GM21526 (cell line): Measurements from ENCODE around the gene PIK3C2G.
"Not testable (repeated sequence)": the region's sequence is repeated elsewhere in the genome, so short reads cannot be mapped to it uniquely, and the experiment has no call there.

ENCODE experiments used
- ATAC-seq: cut with Tn5 transposase; IDR thresholded peaks from one replicate; pipeline ENCODE4 v1.9.1; 2021; ENCODE audit warnings: moderate library complexity; ENCODE audit not compliant: unreplicated experiment, low FRiP score

Gene PIK3C2G

DNA sequence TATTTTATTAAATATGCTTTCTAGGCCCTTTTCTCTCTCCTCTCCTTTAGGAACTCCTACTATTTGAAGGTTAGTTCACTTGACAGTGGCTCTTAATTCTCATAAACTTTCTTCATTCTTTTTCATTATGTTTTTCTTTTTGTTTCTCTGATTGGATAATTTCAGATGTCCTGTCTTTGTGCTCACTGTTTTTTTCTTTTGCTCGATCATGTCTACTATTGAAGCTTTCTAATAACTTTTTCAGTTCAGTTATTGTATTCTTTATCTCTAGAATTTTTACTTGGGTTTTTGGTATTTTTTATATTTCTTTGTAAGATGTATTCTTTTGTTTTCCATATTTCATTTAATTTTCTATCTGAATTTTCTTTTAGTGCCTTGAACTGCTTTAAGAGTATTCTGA lies 261.5 kb downstream of the PIK3C2G start:
- ATAC-seq: no peak

DNA sequence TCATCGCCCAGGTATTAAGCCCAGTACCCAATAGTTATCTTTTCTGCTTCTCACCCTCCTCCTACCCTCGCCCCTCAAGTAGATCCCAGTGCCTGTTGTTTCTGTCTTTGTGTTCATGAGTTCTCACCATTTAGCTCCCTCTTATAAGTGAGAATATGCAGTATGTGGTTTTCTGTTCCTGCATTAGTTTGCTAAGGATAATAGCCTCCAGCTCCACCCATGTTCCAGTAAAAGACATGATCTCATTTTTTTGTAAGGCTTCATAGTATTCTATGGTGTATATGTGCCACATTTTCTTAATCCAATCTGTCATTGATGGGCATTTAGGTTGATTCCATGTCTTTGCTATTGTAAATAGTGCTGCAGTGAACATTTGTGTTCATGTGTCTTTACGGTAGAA lies 281.2 kb downstream of the PIK3C2G start:
- not testable (repeated sequence) for ATAC-seq

DNA sequence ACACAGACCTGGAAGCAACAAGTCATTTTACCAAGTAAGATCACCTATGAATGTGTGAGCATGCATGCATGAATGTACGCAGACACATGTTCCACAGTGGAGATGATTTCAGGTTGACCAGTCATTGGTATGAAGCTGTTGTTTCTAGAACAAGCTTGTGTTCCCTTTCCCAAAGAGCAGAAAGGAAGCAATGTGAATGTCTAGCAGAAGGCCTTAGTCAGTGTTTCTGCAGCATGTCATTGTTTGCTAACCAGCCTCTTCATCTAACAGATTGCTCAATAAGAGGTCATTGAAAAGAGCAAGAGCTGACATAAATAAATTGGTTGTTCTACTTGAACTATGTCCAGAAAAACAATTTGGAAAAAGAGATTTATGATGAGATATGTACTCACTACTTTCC lies 285.1 kb downstream of the PIK3C2G start:
- ATAC-seq: no peak

DNA sequence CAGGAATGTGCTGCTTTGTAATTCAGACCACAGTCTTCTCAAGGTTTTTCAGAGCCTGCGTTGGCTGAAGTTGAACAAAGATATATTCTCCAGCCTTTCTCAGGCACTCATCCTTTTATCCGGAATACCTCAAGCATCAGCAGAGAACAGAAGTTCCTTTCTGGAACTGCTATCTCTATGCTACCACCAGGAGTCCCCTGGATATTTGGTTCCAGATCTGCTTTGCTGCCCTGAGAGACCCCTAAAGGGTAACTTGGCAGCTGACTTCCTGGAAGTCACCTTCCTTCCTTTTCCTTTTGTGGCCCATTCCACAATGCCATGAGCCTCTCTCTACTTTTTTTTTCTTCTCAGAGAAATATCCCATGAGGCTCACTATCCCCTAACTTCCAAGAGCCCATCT lies 288.3 kb downstream of the PIK3C2G start:
- ATAC-seq: no peak

DNA sequence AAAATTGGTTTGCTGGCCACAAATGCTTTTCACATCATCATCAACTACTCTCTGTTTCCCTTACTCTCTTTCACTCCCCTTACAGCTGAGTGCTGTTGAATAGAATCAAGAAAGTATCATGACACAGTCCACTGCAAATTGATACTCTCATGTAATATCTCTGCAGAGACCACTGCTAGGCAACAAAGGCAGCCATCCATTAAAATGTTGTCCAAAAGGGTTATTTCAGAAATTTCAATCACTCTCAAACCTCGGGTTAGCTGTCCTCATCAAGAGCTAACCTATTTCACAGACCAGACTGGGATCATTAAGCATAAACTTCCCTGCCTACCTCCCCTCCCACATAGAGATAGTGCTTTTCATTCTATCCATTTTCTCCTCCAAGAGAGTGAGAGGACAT lies 289.8 kb downstream of the PIK3C2G start:
- ATAC-seq: no peak

DNA sequence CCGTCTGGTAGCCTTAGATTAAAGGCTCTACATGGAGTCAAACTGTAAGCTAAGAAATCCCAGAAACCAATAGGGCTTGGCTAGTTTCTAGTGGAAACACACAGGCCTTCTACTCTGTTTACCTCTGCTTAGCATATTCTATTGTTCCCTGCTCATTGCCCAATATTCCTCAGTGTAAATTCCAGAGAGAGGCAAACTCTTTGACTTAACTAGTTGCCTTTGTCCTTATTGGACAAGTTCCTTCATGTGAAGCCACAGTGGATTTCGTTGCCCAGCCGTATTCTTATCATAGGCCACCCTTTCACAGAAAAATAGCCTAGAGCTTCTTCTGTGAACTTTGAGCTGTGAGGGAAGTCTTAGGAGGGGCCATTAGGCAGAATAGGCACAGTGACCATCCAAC lies 290.4 kb downstream of the PIK3C2G start:
- ATAC-seq: no peak

DNA sequence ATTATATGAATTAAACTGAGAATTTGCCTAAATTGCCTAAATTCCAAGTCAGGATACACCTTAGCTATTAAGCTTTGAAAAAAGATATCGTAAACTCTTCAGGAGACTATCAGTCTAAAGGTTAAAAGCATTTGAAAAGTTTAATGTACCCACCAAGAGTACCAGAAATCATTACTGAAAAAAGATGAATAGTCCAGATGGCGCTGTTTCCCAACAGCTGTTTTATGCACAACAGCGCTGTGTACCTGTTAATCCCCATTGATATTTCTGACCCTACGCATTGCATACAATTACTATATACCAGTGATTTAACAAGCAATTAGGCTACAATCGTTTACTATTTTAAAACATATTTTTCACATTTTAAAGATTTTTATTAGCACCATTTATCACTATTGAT lies 291.5 kb downstream of the PIK3C2G start:
- ATAC-seq: no peak

DNA sequence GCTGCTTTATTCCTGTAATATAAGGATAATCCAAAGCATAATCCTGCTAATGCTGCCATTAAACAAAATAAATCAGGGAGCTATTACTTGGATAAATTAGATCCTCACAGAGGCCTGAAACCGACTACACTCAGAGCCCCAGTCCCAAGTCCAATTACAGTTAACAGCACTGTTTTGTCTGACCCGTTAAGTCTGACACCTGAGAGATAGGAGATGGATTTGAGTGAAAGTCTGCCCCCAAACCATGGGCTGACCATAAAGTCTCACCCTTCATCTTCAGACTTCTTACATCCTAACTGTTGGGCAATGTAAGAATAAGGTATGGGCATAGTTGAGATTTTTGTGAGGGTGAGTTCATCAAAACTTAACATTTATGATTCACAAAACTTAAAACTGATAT lies 294.8 kb downstream of the PIK3C2G start:
- ATAC-seq: no peak

DNA sequence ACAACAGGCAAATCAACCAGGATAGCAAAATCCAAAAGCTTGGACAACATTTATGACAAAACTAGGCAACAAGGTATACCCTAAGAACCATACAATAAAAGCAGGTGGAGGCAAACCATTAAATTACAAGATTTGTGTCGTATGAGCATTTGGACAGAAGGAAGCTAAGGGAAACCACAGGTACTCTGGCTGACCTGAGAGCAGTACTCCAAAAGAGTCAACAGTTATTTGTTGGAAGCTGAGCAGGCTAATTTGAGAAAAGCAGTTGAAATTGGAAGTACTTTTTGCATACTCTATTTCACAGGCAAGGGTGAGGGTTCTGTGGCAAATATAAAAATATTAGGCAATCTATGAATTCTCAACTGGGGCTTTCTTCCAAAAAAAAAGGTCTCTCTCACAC lies 297.9 kb downstream of the PIK3C2G start:
- ATAC-seq: no peak

DNA sequence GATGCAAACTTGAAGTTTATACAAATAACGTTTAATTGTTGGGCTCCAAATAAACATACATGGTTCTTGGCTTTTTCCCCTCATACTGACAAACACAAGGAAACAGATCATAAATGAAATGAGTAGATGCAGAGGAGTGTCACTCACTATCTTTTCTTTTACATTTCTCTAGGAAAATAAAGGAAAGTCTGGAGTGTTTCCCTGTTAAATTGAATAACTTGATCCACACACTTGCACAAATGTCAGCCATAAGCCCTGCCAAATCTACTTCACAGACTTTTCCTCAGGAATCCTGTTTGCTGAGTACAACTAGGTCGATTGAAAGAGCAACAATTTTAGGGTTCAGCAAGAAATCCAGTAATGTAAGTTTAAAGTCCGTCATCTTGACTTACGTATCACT lies 301.2 kb downstream of the PIK3C2G start:
- ATAC-seq: no peak

DNA sequence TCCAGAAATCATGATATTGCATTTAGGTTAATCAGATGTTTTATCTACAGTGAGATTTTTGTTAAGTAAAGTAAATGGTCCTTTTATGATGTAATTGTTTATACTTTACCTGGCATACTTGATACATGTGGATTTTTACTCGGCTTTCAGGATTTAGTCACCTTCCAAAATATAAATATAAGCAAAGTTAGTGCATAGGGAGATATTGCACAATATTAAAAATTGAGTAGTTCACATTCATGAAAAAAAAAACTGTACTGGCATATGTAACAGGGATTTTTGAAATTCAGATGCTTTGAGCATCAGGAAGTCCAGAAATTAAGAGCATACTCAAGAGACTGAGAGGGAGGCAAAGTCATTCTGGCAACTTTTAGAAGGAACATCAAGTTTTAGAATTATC lies 303.0 kb downstream of the PIK3C2G start:
- no peak for ATAC-seq

DNA sequence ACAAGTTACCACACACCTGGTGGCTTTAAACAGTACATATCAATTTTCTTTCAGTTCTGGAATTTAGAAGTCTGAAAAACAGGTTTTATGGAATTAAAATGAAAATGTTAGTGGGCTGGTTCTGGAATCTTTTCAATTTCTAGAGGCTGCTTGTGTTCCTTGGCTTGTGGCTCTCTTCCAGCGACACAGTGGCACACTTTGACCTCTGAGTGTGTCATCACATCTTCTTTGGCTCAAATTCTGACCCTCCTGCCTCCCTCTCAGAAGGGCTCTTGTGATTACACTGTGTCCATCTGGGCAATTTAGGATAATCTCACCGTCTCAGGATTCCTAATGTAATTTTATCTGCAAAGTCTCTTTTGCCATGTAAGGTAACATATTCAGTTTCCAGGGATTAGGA lies 306.5 kb downstream of the PIK3C2G start:
- no peak for ATAC-seq

DNA sequence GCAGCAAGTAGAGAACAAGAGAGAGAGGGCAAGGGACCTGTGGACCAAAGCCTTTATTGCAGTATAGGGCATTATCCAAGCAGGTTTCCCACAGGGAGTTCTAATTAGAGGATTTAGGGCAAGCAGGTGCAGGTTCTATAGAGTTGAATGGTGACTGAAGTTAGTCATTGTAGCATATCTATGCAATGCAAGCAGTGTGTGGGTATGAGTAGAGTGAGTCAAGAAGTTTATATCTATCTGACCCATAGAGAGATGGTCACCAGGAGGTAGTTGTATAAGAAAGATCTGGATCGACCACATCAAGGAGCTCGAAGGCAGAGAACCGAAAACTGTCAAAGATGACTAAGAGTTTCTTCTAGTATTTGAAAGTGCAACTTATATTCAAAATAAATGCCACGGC lies 309.2 kb downstream of the PIK3C2G start:
- no peak for ATAC-seq

DNA sequence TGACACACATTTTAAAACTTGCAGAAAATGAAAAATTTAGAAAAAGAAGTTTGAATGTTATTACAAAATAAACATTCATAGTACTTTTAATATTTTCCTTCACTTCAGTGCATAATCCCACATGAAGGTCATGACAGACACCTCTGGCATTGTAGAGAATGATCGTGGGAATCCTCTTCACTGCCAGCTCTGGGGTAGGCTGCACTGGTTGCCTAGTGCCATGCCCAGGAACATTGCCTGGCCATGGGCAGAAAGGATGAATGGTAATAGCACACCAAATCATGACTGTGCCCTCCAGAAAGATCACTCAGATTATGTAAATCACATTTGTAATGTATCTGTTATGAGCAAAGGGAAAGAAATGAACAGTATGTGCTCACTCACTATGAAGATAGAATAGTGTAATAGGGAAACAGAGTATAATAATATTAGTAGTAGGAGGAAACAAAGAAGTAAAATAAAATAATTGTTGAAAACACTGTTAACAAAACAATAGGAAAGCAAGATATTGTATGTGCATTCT lies 314.8 kb downstream of the PIK3C2G start:
- ATAC-seq: no peak

DNA sequence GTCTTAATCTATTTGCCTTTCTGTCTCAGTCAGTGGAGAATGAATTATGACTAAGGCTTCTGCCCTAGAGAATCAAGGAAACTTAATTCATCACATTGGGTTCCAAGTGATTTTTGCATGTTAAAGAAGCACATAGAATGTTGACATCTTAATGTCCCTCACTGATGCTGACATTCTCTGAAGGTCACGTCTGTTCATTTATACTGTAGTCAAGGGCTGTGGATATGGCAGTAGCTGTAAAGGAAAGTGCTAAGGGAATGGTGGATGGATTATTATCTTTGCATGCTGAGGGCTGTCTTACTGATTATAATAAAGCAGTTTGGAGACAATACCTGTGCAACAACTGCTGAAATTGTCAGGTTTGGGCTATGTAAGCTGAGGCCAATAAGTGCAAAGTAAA lies 315.3 kb downstream of the PIK3C2G start:
- ATAC-seq: no peak

DNA sequence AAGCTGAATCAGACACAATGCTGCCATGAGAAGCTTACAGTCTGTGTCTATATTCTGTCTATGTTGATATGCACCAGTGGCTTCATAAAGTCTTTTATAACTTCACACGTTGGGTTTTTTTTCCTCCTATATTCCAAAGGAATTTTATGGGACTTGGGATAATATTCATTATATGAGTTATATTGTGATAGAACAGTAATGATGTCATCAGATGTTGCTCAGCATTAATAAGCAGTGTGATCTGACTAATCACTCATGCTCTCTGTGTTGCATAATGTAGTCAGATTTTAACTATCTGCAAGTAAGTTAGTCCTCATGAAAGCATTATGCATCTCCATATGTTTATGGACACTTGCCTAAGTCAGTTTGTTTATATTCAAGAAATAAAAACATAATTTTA lies 316.9 kb downstream of the PIK3C2G start:
- ATAC-seq: no peak

DNA sequence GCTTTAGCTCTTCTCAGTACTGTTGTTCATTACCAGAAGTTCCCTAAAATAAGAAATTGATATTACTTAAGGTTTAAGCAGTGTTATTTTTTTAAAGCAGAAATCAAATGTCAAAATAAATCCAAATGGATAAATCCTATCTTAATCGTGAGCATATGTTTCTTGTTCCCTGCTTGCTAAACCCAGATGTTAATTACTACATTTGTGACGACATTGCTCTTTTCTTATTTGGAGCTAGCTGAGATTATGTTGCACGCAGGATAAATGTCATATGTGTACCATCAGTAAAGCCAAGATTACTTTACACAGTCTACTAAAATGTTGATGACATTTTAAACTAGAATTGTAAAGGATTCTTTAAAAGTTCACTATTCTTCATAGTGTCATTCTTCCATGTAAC lies 319.0 kb downstream of the PIK3C2G start:
- no peak for ATAC-seq

DNA sequence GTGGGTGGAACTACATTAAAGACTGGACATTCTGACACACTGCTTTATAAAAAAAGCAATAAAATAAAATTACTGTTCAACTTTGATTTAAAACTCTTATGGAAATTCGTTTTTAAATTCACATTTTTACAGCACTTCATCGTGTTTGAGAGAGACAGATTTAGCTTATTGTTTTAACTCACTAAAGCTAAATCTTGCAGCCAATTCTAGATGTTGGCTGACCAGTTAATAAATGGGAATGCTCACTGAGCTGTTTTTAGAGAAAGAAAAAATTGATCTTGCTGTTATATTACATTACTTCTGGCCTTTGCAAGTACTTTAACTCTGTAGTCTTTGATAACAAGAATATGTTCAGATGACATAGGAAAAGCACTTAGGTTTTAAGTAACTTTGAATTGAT lies 319.4 kb downstream of the PIK3C2G start:
- no peak for ATAC-seq

DNA sequence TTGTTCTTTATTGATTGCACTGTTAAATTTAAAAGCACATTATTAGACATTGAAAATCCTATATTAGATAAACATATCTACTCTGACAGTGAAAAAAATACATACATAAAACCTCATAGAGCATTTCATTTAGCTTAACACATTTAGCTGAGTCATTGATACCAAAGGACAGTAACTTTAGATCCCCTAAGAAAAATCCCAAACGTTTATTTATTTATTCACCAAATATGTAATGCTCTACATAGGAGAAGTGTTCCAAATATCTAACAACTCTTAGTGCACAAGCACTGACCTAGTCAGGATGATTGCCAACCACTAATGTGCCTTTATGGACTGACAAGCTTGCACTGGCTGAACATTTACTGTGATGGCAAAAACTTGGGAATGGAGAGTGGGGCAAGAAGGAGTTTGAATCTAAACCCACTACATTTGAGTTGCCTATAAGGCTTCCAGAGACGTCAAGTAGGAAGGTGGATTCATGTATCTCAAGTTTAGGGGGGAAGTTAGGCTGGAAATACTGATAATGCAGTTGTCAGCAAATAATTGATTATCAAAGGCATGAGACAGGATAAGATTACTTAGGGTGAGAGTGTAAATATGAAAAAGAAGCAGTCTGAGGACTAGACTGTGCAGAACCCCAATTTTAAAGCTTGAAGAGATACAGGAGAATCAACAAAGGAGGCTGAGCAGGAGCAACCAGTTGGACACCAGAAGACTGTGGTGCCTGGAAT lies 320.1 kb downstream of the PIK3C2G start:
- no peak for ATAC-seq

DNA sequence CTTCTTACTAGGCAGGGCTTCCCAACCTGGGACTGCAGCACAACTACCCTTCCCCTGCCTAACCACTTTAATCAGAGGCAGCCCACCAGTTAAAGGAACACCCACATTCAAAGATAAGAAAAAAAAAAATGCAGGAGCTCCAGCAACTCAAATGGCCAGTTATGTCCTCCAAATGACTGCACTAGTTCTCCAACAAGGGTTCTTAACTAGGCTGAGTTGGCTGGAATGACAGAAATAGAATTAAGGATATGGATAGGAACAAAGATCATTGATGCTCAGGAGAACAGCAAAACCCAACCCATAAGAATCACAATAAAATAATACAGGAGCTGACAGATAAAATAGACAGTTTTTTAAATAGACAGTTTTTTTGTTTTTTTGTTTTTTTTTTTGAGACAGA lies 322.3 kb downstream of the PIK3C2G start:
- ATAC-seq: no peak

DNA sequence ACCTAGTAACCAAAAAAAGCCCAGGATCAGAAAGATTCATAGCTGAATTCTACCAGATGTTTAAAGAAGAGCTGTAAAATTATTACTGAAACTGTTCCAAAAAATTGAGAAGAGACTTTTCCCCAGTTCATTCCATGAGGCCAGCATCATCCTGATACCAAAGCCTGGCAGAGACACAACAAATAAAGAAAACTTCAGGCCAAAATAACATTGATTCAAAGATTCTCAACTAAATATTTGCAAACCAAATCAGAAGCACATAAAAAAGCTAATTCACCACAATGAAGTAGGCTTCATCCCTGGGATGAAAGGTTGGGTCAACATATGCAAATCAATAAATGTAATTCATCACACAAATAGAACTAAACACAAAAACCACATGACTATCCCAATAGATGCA lies 325.3 kb downstream of the PIK3C2G start:
- ATAC-seq: no peak

DNA sequence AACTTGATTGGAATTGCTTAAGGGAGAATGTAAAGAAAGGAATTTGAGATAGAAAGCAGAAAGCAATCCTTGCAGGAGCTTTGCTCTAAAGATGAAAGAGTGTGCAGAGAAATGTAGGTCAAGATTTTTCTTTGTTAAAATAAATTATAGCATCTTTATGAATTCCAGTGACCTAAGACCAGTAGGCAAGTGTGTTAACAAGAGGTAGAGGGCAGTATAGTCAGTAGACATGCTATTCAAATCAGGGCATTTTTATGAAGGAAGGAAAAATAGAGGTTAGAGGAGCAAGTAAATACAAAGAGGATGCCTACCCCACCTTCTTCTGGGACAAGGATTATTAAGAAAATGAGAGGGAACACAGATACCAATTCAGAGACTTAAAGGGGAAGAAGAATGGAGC lies 328.0 kb downstream of the PIK3C2G start:
- no peak for ATAC-seq

DNA sequence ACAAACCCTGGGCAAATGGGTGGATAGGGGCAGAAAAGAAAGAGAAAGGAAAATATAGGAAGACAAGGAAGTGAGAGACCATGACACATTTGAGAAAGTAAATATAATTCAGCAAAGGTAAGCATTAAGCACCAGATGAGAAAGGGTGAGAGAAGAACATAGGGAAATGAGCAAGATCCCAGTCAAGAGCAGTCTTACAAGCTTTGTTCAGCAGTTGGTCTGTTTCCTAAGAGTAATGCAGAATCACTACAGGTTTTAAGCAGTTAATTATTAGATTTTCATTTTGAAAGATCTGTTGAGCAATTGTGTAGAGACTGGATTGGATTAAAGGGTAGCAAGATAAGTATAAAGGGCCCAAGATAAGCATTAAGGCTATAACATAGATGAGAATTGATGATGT lies 330.2 kb downstream of the PIK3C2G start:
- ATAC-seq: no peak
